GM10248 (cell line): ENCODE data around the gene ALLC.
"Not testable (repeated sequence)": the region's sequence is repeated elsewhere in the genome, so short reads cannot be mapped to it uniquely, and the experiment has no call there.

Experiments
- CTCF ChIA-PET: fragments of 300-600 bp; sonication (Branson Sonifier 250); formaldehyde crosslinking; extraction: SDS; loops from one replicate; lab custom pipeline; 2021; ENCODE audit warnings: antibody characterized with exemption; lab: Yijun Ruan, JAX
- POLR2A ChIA-PET: fragments of 350-650 bp; sonication (Branson Sonifier 250); formaldehyde crosslinking; extraction: SDS; loops from one replicate; lab custom pipeline; 2020; ENCODE audit warnings: antibody characterized with exemption; lab: Yijun Ruan, JAX
- DNase-seq: peaks from one replicate; pipeline ENCODE4 v3.0.0; 2012; ENCODE audit errors: extremely low spot score
- CTCF ChIP-seq: IDR thresholded peaks from 2 replicates; pipeline ENCODE4 v1.5.1; 2012; ENCODE audit warnings: mild to moderate bottlenecking, low read depth; ENCODE audit errors: extremely low read depth, missing control alignments, control extremely low read depth

The ALLC gene

GRCh38 chr2:3656762-3657721 lies 958 bp upstream of the ALLC start:
- peak; percentile 57 for DNase-seq
- ChIA-PET POLR2A (no interaction called here), CTCF (interaction anchor here (0.9 to 1.9 kb wide), 4 partner anchors 9 to 234 kb away, joined by 3 to 5 read pairs (median 3); no protein-coding TSS in a partner anchor)
- no peak for TF ChIP-seq CTCF

- ChIA-PET CTCF (interaction anchor here (1.0 kb wide), 2 partner anchors 9 to 52 kb away, joined by 3 read pairs; no protein-coding TSS in a partner anchor), POLR2A (no interaction called here)
- TF ChIP-seq CTCF: no peak
- DNase-seq: no peak
These were observed 1.7 kb downstream of the ALLC start for GRCh38 chr2:3659447-3660432.

GRCh38 chr2:3660640-3661039 lies 2.6 kb downstream of the ALLC start:
- POLR2A ChIA-PET, DNase-seq: not testable (repeated sequence)
- CTCF ChIA-PET: interaction anchor here (1.5 kb wide), 1 partner anchor 9 kb away, joined by 7 read pairs; no protein-coding TSS in a partner anchor

- ChIA-PET CTCF (interaction anchor here (0.9 to 1.5 kb wide), 2 partner anchors 9 to 88 kb away, joined by 3 to 7 read pairs; no protein-coding TSS in a partner anchor), POLR2A (no interaction called here)
- no peak for DNase-seq
These were observed 3.2 kb downstream of the ALLC start for GRCh38 chr2:3661149-3661660.

GRCh38 chr2:3662239-3662638 lies 4.2 kb downstream of the ALLC start:
- DNase-seq: no peak
- POLR2A ChIA-PET: no interaction called here
- no peak for TF ChIP-seq CTCF
- CTCF ChIA-PET: no interaction called here

More at GRCh38 chr2:3661149-3661660, 3.2 kb downstream of the ALLC start:
- TF ChIP-seq CTCF: no peak

- DNase-seq: no peak
- CTCF ChIA-PET: interaction anchor here (1.5 kb wide), 1 partner anchor 12 kb away, joined by 4 read pairs; no protein-coding TSS in a partner anchor
- no peak for TF ChIP-seq CTCF
- POLR2A ChIA-PET: interaction anchor here (0.7 kb wide), 1 partner anchor 12 kb away, joined by 5 read pairs; no protein-coding TSS in a partner anchor
These were observed 6.1 kb downstream of the ALLC start for GRCh38 chr2:3664118-3664517.
